ENCODE results near the gene RAB37.

DNA sequence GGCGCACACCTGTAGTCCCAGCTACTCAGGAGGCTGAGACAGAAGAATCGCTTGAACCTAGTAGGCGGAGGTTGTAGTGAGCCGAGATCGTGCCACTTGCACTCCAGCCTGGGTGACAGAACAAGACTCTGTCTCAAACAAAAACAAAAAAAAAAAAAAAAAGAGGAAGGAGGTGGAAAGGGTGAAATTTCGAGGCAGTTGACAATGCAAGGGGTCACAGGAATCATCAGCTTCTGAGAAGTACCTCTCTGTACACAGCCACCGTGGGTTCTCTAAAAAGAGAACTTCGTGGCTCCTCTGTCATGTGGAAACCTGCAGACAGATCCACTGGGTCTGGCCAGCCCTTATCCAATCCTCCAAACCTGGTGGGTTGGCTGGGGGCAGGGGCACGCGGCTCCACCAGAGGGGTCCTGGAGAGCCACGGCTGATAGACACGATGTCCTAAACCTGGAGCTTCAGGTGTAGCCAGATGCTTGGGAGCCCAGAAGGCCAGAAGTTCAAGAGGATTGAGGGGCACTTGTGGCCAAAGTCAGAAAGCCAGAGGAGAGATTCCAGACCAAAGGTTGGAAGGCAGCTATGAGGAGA, 23.8 kb upstream of the RAB37 start:
- TF ChIP-seq, protein P1, sequence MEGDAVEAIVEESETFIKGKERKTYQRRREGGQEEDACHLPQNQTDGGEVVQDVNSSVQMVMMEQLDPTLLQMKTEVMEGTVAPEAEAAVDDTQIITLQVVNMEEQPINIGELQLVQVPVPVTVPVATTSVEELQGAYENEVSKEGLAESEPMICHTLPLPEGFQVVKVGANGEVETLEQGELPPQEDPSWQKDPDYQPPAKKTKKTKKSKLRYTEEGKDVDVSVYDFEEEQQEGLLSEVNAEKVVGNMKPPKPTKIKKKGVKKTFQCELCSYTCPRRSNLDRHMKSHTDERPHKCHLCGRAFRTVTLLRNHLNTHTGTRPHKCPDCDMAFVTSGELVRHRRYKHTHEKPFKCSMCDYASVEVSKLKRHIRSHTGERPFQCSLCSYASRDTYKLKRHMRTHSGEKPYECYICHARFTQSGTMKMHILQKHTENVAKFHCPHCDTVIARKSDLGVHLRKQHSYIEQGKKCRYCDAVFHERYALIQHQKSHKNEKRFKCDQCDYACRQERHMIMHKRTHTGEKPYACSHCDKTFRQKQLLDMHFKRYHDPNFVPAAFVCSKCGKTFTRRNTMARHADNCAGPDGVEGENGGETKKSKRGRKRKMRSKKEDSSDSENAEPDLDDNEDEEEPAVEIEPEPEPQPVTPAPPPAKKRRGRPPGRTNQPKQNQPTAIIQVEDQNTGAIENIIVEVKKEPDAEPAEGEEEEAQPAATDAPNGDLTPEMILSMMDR (conservative IDR thresholded peaks at IDR 0.05; ENCODE audit: low read length) = no peak
- TF ChIP-seq EZH2phosphoT487 (IDR thresholded peaks at IDR 0.05; ENCODE audit: borderline replicate concordance) = no peak

All from Loucy (cell line).